ENCODE results near the gene OTUD7B.
"Not testable (repeated sequence)": the region's sequence is repeated elsewhere in the genome, so short reads cannot be mapped to it uniquely, and the experiment has no call there.

OTUD7B gene

DNA sequence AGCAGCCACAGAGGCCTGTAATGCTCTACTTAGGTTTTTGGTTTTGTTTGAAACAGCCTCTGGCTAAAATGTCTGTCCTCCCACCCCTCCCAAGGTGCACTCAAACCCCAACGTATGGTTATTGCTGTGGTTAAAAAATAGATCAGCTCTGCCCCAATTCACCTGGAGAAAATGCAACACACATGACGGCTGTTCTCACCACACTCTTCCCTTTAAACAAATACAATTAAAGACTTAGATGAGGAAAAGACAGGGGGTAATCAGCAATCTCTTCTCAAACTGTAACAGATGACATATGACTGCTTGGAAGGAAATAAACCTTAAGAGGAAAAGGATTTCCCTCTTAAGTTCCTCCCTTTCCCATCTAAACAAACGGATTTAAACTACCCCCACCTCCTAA, 67.6 kb downstream of the OTUD7B start:
- DNase-seq: no peak

DNA sequence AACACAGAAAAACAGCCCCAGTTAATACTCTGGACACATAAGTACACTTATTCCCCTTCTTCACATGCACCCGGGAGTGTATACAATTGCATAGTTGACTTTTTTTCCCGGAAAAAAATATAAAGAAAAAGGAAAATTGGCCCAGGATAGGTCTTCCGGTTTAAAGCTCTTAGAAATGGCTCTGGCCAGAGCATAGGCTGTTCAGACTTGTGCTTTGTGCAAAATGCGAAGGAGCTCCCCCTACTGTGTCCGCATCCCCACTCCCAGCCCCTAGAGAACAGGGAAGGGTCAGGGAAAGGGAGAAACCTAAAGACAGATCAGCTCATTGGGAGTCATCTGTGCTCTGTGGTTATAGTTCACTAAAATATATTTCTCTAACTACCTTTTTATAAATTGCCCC, 68.3 kb downstream of the OTUD7B start:
- DNase-seq: no peak

GRCh38 chr1:149940427-149940826, 70.1 kb downstream of the OTUD7B start:
- DNase-seq: no peak

- not testable (repeated sequence) for DNase-seq
Observed at GRCh38 chr1:149938668-149939003, 71.9 kb downstream of the OTUD7B start.

GRCh38 chr1:149937759-149938158, 72.8 kb downstream of the OTUD7B start:
- DNase-seq: no peak

- DNase-seq: peak; percentile 78
Observed at GRCh38 chr1:149936992-149937705, 73.4 kb downstream of the OTUD7B start.

DNA sequence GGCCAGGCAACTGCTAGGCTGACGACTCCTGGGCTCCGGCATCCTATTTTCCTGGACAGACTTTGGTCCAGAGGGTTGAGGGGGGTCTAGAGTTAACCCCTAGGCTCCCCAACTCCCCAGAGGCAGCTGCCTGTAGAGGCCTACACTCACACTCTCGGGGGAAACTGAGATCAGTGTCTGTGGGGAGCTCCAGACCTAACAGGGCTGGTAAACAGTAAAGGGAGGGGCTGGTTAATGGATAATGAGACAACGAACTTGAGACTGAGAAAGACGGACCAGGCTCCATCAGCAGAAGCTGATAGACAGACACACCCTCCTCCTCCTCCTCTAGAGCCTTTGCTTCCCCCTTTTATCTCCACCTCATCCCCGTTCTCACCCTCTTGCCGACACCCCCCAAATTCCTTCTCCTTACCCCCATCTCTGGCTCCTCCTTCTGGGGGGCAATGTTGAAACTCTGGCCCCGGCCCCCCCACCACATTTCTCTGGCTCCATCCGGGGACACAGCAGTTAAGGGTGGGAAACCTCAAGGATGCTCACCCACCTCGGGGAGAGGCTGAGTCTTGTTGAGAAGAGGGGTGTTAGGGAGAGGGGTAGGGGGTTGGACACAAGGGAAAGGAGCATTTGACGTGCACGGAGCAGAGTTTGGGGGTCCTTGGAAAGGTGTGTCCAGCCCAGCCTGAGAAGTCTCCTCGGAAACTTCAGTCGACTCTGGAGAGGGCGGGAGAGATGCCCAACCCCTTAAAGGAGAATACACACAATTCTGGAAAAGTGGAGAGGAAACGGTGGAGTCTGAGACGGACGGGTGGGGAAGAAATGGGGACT, 74.1 kb downstream of the OTUD7B start, which contains the start of gene MTMR11:
MTMR11 (minus strand) TSS at position 710 of the 822 bp plus-strand sequence; CDS start at position 478, 232 bp downstream.
- DNase-seq: peak; percentile 43

GRCh38 chr1:149934356-149934755, 76.2 kb downstream of the OTUD7B start:
- DNase-seq: no peak

DNA sequence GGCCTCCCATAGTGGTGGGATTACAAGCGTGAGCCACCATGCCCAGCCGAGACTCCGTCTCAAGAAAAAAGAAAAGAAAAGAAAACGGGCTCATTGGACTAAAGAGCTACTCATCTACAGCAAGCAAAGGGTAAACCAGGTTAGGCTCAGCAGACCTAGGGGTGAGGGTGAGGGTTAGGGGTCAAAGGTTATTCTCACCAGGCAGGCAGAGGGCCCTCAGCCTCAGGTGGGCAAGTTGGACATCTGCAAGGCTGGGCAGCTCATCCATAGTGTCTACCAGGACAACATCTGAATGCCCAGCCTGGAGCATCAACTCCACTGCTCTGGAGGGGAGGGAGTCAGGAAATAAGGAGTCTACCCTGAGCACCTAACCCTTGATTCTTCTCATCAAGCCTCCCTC, 77.3 kb downstream of the OTUD7B start:
- DNase-seq: no peak

DNA sequence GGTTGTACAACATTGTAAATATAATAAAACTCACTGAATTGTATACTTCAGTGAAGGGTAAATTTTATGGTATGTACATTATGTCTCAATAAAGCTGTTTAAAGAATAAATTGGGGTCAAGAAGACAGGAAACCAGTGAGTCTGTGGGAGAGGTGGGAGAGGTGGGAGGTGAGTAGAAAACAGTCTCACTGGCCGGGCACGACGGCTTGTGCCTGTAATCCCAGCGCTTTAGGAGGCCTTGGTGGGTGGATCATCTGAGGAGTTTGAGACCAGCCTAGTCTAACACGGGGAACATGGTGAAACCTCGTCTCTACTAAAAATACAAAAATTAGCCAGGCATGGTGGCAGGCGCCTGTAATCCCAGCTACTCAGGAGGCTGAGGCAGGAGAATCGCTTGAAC, 78.1 kb downstream of the OTUD7B start:
- no peak for DNase-seq

DNA sequence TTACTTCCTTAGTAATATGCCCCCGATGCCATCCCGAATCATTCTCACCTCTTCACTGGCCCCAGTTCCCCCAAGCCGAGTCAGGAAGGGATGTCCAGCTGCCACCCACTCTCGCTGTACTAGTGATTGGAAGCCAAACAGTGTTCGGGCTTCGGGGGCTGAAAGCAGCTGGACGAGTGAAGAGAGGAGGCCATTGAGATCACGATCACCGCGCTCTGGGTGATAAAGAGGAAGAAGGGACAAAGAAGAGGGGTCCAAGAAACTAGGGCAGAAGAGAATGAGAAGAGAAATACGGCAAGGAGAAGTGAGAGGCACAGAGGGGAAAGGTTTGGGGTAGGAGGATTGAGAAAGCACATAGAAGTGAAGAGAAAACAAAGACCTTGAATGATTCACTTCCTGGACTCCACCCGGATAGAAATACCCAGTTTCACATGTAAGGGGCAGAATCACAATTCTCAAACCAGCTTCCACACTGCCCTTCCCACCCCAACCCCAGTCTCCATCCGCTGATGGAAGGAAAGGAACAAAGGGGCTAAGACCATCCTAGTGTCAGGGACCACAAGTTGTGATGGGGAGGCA, 79.2 kb downstream of the OTUD7B start:
- DNase-seq: no peak

GRCh38 chr1:149929856-149930255, 80.7 kb downstream of the OTUD7B start:
- no peak for DNase-seq

GRCh38 chr1:149928401-149928724, 82.2 kb downstream of the OTUD7B start:
- DNase-seq: no peak

DNA sequence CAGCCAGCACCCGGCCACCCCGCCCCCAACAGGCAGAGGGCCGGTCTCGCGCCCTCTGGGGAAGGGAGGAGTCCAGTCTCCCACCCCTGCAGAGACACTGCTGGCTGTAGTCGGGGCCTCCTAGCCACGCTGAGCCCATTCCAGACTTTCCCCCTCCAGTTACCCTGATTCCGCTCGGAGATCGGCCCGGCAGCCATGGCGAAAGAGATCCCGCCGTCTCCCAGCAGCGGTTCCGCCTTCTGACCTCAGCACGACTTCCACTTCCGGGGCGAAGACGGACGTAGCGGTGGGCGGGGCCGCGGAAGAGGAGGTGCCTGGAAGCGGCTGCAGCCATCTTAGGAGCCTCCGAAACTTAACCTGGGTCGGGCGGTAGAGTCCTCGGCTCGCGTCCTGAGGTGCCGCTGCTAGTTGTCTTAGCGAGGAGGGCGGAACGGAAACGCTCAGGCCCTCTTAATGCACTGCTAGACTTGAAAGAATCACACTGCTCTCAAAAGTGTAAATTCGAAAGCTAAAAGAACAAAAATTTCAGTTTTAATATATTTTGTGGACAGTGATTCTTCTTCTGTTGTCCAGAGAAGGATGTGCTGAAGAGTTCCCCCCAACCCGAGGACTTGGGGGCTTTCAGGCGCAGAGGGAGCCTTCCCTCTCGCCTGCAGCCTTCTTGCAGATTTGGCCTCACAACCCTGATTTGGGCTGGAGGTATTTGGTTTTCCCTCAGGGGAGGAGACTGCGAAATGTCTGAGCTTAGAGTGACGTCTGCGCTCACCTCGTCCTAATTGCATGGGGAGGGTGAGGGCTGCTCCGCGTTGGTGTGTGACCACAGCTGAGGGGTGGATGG, 82.7 kb downstream of the OTUD7B start, which contains the start of gene SF3B4:
SF3B4 (minus strand) TSS at position 241 of the 838 bp plus-strand sequence; CDS start at position 197, 44 bp downstream.
- DNase-seq: peak; percentile 95

- peak; percentile 17 for DNase-seq
Observed at GRCh38 chr1:149927056-149927562, 83.4 kb downstream of the OTUD7B start.

- DNase-seq: no peak
Observed at GRCh38 chr1:149926296-149926695, 84.2 kb downstream of the OTUD7B start.

DNA sequence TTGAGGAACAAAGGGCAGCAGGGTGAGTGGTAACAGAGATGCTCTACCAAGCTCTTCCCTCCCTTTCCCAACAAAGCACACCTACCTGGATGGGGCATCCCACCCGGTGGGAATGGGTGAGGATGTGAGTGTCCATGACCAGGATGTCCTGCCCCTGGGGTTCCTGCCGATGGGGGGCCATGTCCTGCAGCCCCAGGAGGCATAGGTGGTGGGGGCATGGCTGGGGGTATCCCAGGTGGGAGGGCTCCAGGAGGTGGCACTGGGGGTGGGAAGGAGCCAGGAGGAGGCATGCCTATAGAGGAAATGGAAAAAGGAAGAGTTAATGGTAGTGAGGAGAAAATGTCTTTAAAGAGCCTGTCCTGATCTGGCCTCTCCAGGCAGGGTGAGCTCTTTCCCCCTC, 84.8 kb downstream of the OTUD7B start:
- no peak for DNase-seq

DNA sequence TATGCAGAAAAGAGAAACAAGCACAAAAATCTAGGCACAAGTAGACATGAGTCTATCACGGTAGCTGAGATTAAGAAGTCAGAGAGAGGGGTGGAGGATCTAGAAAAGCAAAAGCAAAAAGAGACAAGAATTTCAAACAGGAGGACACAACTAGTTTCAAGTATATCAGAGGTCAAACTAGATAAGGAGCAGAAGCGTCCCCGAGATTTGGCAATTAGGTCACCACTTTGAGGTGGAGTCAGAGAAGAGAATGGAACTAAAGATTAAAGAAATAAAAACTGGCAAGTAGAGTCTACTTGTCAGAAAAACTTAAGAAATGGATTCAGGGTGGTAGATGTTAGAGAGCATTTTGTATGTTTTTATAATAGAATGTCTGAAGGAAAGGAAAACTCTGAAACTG, 85.2 kb downstream of the OTUD7B start:
- no peak for DNase-seq

GRCh38 chr1:149923626-149924025, 86.9 kb downstream of the OTUD7B start:
- DNase-seq: no peak

GRCh38 chr1:149917571-149918144, 92.9 kb downstream of the OTUD7B start, which contains the start of gene SV2A:
SV2A (minus strand) TSS chr1:149917844; CDS start chr1:149913840, 4,004 bp downstream.
- DNase-seq: no peak

GRCh38 chr1:149916898-149917252, 93.7 kb downstream of the OTUD7B start:
- no peak for DNase-seq

- DNase-seq: no peak
Observed at GRCh38 chr1:149916193-149916897, 94.2 kb downstream of the OTUD7B start.

All from kidney glomerular epithelial cell (primary cell).